Panc1 (cell line): ENCODE data around the gene SERPINA3. TPM values are rescaled to one million over a fixed set of nuclear protein-coding genes. Genes with fewer than 3 reads are reported as not detected.

Experiments
- ATAC-seq: fragments of 200-7000 bp; cut with Tn5 transposase; 2 replicates; pipeline ENCODE4 v1.9.1; 2020; ENCODE audit warnings: mild to moderate bottlenecking, moderate library complexity
- BruUV-seq: library from RNA; stranded (reverse); fragments of 400-500 nt; replicated peaks from 2 replicates; lab custom pipeline; 2021; lab: Mats Ljungman, UMichigan
- CTCF ChIA-PET: fragments of 300-600 bp; sonication (Branson Sonifier 250); formaldehyde crosslinking; loops from one replicate; lab custom pipeline; 2022; ENCODE audit warnings: antibody characterized with exemption; lab: Charles Lee
- POLR2A ChIA-PET: fragments of 300-600 bp; sonication (Branson Sonifier 250); formaldehyde crosslinking; loops from one replicate; lab custom pipeline; 2022; ENCODE audit warnings: antibody characterized with exemption; lab: Charles Lee
- DNase-seq: peaks from one replicate; pipeline ENCODE4 v3.0.0-alpha.2; 2010; ENCODE audit warnings: low read depth, low spot score
- H3K27ac ChIP-seq: 2 replicates; pipeline ENCODE4 v1.5.1; 2011; ENCODE audit warnings: mild to moderate bottlenecking, low read length, inconsistent platforms
- H3K27me3 ChIP-seq: fragments of 200-500 bp; sonication (Bioruptor generic); 2 replicates; pipeline ENCODE4 v1.6.0; 2014; ENCODE audit warnings: low read length, inconsistent platforms; ENCODE audit not compliant: control insufficient read depth, insufficient read depth
- H3K36me3 ChIP-seq: fragments of 200-500 bp; sonication (Bioruptor generic); 2 replicates; pipeline ENCODE4 v1.5.1; 2014; ENCODE audit warnings: inconsistent platforms, mild to moderate bottlenecking, low read length, moderate library complexity; ENCODE audit not compliant: control insufficient read depth, insufficient read depth
- H3K4me1 ChIP-seq: 2 replicates; pipeline ENCODE4 v1.5.1; 2011; ENCODE audit warnings: inconsistent platforms, mild to moderate bottlenecking, low read length, moderate library complexity; ENCODE audit not compliant: control insufficient read depth, insufficient read depth
- H3K4me3 ChIP-seq, 2 experiments: 2 replicates each; pipeline ENCODE4 v1.5.1; 2011 to 2012; ENCODE audit warnings: low read depth in 2 of 2, low read length in 2 of 2, mild to moderate bottlenecking in 2 of 2, inconsistent platforms in 1 of 2, moderate library complexity in 1 of 2
- H3K9me3 ChIP-seq: fragments of 200-500 bp; sonication (Bioruptor generic); 2 replicates; pipeline ENCODE4 v1.5.1; 2014; ENCODE audit warnings: low read depth, mild to moderate bottlenecking, inconsistent platforms, low read length, moderate library complexity; ENCODE audit not compliant: control insufficient read depth, insufficient read depth
- CTCF ChIP-seq: fragments of 450-650 bp; IDR thresholded peaks from 2 replicates; pipeline ENCODE4 v1.5.1; 2017; ENCODE audit warnings: mild to moderate bottlenecking
- POLR2AphosphoS5 ChIP-seq: IDR thresholded peaks from 2 replicates; pipeline ENCODE4 v1.6.1; 2012; ENCODE audit warnings: mild to moderate bottlenecking, low read depth, low read length, moderate library complexity
- REST ChIP-seq, 2 experiments: IDR thresholded peaks; 2 replicates each; pipeline ENCODE4 v1.6.1; 2011 to 2012; ENCODE audit warnings: low read depth in 2 of 2, control low read depth in 1 of 2, low read length in 1 of 2, mild to moderate bottlenecking in 1 of 2, moderate library complexity in 1 of 2; ENCODE audit not compliant: insufficient read depth in 1 of 2
- SIN3A ChIP-seq: IDR thresholded peaks from 2 replicates; pipeline ENCODE4 v1.6.1; 2012; ENCODE audit warnings: low read depth, mild to moderate bottlenecking, low read length, moderate library complexity, borderline replicate concordance; ENCODE audit not compliant: insufficient read depth
- TCF7L2 ChIP-seq: IDR thresholded peaks from 2 replicates; pipeline ENCODE4 v1.6.1; 2011; ENCODE audit warnings: mild to moderate bottlenecking, low read depth, low read length, inconsistent platforms
- in situ Hi-C: cut with HindIII; loops from 2 replicates; pipeline ENCODE4 v1.10.0; 2016; ENCODE audit warnings: low sequenced_read_pairs, low pct_unique_long_range_greater_than_20kb
- intact Hi-C: fragments of 100-400 bp; cut with micrococcal nuclease; formaldehyde crosslinking; loops from one replicate; pipeline ENCODE4 v1.10.0; 2022; ENCODE audit not compliant: unreplicated experiment
- total RNA-seq: library from RNA; stranded (reverse); gene quantifications from one replicate; pipeline ENCODE4 v1.2.1, GENCODE V29; 2021; ENCODE audit not compliant: unreplicated experiment

Gene SERPINA3
- total RNA-seq, 1 experiment from 2014 or later, result 5.7 TPM

GRCh38 chr14:94633121-94633520 lies 20.9 kb downstream of the SERPINA3 start:
- in situ Hi-C loops, result no loop called here
- CTCF ChIA-PET, result no interaction called here
- H3K4me1 ChIP-seq, result no peaks in the 10 kb centered on the region

GRCh38 chr14:94635154-94635553 lies 23.0 kb downstream of the SERPINA3 start:
- intact Hi-C loops, result no loop called here
- no peak overlapping the region for H3K4me3 ChIP-seq
- no TSS peak for BruUV-seq
- H3K27ac ChIP-seq, result no peak overlapping the region
- no peaks in the 10 kb centered on the region for H3K36me3 ChIP-seq
- in situ Hi-C loops, result no loop called here
- TF ChIP-seq TCF7L2, result no peak
- no peak for TF ChIP-seq SIN3A
- TF ChIP-seq REST (IDR thresholded peaks at IDR 0.05; ENCODE audit: insufficient read depth in 1 of 2, low read depth in 2 of 2, low read length in 1 of 2), result no peak
- no peak for TF ChIP-seq CTCF
- no peak for TF ChIP-seq POLR2AphosphoS5
- no peaks in the 10 kb centered on the region for H3K9me3 ChIP-seq
- ChIA-PET POLR2A (no interaction called here), CTCF (no interaction called here)
- no peak for DNase-seq
- no peaks in the 10 kb centered on the region for H3K4me1 ChIP-seq
- no peaks in the 10 kb centered on the region for H3K27me3 ChIP-seq
- no peak for ATAC-seq

More at GRCh38 chr14:94633121-94633520, 20.9 kb downstream of the SERPINA3 start:
- no peaks in the 10 kb centered on the region for H3K27me3 ChIP-seq
- no peak for TF ChIP-seq REST (IDR thresholded peaks at IDR 0.05; ENCODE audit: insufficient read depth in 1 of 2, low read depth in 2 of 2, low read length in 1 of 2)
- TF ChIP-seq TCF7L2, result no peak
- no peak for TF ChIP-seq POLR2AphosphoS5
- no peak for TF ChIP-seq CTCF
- no peak for TF ChIP-seq SIN3A
- H3K4me3 ChIP-seq, result no peak overlapping the region
- no peak overlapping the region for H3K27ac ChIP-seq
- POLR2A ChIA-PET, result interaction anchor here (0.6 kb wide), 1 partner anchor 658 kb away, joined by 3 read pairs; no protein-coding TSS in a partner anchor
- H3K9me3 ChIP-seq, result no peaks in the 10 kb centered on the region
- BruUV-seq, result no TSS peak
- intact Hi-C loops, result no loop called here
- DNase-seq (no peak), ATAC-seq (no peak)
- no peaks in the 10 kb centered on the region for H3K36me3 ChIP-seq
